GM21723 (cell line): Measurements from ENCODE around the gene VPS13D.

ENCODE experiments used
- ATAC-seq: cut with Tn5 transposase; IDR thresholded peaks from one replicate; pipeline ENCODE4 v1.9.1; 2021; ENCODE audit warnings: mild to moderate bottlenecking, moderate library complexity; ENCODE audit not compliant: unreplicated experiment

VPS13D gene

DNA sequence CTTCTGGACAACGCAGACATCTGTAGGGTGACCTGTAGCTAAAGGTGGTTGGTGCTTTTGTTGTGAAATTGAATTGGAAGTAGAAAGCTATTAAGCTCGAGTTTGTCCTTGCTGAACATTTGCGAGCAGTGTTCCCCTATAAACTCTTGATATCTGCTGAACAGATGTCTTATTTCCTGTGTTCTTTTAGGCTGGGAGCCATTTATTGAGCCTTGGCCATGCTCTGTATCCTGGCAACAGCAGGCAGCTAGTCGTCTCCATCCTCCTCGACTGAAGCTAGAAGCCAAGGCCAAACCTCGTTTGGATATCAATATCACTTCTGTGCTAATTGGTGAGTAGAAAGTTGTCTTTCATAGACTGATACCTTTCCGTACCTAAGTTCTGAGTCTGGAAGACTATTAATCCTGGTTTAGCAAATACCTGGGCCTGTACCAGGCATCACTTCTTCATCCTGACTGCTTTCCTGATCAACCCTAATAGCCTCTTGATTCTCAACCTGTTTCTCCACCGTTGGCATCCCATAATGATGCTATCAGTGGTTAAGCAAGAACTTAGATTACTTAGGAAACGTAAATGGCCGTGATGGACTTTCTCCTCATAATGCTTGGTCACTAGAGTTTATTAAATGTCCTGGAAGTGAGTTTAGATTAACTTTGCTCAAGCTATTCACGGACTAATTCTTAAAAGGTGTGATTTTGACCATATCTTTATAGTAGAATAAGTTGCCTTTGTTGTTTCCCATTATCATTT is 103.4 kb downstream of the VPS13D start:
- ATAC-seq: no peak

DNA sequence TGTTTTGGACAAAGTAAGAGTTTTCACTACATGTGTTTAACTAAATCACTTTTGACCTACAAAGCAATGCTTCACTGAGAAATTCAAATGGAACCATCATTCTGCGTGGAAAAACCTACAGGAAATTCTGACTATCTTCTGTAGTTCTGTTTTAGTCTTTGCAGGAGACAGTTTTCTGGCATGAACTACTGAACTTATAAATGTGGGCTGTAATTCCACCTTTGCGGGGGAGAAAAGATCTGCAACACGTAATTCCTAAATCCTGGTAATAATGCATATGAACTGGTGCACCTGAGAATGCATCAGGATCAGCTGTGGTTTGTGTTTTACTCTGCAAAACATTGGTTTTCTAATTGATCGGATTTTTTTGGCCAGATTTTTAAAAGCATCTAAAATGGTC is 106.0 kb downstream of the VPS13D start:
- no peak for ATAC-seq

DNA sequence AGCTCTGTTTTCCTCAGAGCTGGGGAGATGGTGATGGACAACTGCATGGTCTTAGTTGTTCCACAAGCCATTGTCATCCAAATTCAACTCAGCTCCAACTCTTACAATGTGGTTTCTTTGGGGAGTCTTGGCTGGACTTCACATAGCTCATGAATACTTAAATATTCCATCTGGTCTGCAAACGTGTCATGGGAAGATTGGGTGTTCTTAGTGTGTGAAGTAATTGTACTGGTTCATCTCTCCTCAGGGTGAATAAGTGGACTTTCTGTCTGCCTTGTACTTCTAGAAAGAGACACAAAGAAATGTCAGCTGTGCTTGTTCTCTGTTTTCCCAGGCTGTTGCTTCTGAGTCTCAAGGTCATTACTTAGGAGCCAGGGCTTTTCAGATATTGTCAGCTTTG is 106.6 kb downstream of the VPS13D start:
- ATAC-seq: no peak

DNA sequence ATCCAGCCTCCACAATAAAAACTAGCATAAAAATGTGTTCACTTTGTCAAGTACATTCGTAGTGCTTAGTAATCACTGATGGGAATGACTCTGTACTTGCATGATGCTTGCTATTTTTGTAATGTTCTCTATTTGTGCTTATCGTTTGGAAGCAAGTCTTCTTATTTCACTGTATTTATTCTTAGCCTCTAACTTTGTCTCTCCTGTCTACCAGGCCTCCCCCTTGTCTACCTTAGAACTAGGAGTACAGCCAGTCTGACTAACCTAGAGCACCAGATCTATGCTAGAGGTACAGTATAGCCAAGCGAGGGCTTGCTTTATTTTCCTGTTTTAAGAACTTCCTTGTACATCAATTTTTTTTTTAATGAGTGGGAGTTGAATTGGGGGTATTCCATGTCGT is 108.2 kb downstream of the VPS13D start:
- ATAC-seq: no peak

DNA sequence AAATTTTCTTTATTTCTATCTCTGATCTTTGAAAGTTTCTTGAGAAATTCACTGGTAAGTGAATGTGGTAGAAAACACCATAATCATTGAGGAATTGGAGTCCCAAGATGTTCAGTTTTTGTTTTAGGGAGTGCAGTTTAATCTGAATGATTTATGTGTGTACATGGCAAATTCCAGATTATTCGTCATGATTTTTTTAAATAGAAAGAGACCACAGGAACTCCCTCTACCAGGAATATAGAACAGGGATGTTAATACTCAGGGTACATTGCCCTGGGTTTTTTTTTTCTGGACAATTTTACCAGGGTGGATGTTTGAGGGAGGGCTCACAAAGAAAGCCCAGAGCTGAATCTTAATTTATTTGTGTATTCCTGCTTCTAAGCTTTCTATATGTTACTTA is 109.0 kb downstream of the VPS13D start:
- ATAC-seq: no peak

DNA sequence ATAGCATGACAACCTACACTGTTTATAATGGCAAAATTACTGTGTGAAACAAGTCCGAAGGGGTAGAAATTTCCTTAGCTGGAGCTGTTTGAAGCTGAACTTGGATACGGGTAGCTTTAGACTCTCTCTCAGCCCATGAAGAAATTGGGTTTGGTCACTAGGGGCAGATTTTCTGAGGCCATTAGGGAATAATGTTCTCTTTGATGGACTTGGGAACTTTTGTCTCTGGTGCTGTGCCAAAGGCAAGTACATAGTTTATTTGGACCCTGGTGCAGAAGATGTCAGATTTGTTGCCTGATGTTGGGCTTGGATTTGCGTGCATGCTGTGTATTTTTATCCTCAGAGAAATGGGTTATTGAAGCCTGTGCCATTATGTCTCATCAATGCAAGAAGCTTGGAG is 109.6 kb downstream of the VPS13D start:
- no peak for ATAC-seq

DNA sequence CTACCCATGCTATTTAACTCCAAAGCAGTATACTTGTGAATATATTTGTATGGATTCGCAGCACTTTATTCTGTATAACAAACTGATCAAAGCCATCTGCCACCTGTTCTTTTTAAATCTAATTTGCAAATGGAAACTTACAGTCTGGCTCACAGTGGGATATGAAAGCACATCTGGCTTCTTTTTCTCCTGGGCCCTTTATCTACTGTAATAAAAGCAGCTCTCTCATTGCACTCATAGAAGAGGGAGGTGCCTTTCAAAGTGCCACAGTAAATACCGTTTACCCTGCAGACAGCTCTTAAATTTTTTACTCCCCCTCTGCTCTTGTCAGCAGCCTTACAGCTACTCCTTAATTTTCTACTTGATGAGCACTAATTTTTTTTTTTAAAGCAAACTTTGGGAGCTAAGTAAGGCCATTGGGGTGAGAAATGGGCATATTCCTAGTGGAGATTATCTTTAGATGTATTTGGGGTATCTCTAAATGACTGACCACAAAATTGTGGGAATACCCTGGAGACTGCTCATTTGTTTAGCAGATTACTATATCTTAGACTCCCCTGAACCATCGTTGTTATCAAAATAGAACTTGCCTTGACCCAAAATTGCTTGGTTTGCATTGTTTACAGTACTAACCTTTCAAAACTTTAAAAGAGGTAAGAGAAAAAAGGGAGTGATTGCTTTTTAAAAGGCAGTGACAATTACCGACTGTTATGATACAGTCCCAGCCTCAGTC is 110.1 kb downstream of the VPS13D start:
- ATAC-seq: no peak

DNA sequence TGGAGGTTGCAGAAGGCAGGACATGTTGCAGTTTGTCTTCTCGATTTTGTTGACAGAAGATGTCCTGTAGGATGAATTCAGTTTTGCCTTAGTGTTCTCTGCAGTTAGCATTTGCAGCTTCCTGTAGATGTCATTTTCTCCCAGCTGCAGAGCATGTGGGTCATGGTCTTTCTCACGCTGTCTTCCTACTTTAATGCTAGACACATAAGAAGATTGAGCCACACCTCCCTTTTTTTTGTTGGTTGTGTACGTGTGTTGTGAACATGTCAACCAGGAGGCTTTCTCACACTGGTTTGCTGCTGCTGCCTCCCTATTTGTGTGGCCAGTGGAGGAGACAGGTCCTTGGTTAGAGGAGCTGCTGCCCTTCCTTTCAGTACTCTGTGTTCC is 110.7 kb downstream of the VPS13D start:
- no peak for ATAC-seq

DNA sequence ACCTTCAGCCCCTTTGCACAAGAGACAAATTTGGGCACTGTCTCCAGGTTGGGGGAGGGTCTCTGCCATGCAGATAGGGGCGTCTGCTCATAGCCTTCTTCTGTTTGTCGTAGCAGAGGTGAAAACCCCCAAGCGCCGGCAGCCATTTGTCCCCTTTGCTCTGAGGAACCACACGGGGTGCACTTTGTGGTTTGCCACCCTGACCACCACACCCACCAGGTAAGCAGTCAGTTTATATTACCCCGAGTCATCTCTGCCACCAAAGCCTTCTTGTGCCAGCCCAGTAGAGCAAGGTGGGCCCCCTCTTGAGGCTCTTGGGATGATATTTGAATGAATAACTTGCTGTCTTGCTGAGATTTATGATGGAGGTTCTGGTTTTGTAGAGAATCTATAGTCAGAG is 111.8 kb downstream of the VPS13D start:
- no peak for ATAC-seq

DNA sequence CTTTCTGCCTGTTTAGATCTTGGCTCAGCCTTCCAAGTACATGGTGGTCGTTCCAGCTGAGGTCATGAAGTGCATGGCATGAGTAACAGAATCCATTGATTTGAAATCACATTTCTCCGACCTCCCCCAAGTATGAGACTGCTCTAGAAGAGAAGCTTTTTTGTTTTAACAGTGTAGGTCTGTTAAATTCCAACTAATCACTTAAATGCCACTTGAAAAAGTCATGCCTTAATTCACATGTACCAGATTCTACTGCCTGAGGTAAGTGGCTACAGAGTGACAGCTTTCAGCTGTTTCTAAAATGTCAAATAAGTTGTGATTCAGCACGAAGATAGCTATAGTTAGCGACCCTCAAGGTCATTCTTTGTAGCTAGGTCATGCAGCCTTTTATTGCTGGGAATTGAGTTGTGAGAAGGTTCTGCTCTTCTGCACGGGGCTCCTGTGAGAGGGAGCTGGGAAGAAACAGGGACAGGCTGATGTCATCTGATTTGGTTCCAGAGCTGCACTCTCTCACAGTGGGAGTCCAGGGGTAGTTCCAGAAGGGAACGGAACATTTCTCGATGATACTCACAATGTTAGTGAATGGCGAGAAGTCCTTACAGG is 112.7 kb downstream of the VPS13D start:
- ATAC-seq: no peak

DNA sequence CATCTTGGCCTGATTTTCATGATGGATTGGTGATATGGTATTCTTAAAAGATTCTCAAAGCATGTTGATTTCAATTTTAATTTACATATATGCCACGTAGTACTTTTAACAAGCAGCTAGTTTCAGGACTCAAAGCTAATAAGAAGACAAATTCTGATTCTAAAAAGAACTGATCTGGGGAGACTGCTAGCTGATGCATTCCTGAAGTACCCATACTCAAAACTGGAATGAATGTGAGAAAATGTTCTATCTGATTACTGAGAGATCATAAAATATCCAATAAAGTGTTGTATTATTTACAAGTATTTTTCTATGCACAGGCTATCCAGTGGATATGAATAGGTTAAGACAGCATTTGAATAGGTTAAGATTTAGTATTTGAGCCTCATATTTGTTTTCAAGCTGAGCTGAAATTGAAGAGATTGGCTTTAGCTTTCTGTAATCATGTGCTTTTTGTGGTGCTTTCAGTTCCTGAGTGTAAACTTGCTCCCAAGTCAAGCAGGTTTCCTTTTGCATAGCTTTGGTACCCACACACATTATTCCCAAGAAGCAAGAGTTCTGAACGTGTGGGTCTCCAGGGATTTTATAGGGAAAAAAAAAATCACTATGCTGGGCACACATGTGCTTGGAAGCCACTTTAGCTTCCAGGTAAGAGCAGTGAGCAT is 114.1 kb downstream of the VPS13D start:
- ATAC-seq: no peak

DNA sequence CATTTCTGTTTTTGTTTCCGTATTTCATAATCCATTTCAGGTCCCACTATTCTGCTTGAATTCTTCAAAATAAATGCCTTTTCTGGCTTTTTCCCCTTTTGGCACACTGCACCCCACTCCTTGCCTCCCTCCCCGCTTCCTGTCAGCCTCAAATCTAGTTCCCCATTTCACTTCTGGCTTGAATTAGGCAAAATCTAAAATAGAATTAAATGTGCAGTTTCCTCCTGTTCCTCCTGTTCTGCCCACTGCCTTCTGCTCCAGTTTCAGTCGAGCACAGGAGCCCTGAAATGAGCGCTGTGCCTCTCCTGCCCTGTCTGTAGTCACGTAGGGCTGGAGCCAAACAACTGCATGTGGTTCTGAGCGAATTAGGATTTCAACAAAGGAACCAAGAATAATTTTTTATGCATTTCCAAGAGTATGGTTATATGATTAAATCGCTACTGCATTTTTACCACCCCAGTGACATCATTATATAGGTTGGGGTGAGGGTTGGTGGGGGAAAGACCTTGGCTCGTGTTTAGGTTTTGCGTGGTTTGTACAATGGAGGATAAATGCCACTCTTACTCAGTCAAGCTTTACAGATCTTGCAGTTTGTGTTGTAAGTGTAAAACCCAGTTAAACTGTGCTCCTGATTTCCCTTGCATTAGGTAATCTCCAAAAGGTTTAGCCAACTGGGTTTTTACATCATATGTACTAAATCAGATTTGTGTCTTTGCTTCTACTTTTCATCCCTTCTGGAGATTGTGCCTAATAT is 114.9 kb downstream of the VPS13D start:
- no peak for ATAC-seq

DNA sequence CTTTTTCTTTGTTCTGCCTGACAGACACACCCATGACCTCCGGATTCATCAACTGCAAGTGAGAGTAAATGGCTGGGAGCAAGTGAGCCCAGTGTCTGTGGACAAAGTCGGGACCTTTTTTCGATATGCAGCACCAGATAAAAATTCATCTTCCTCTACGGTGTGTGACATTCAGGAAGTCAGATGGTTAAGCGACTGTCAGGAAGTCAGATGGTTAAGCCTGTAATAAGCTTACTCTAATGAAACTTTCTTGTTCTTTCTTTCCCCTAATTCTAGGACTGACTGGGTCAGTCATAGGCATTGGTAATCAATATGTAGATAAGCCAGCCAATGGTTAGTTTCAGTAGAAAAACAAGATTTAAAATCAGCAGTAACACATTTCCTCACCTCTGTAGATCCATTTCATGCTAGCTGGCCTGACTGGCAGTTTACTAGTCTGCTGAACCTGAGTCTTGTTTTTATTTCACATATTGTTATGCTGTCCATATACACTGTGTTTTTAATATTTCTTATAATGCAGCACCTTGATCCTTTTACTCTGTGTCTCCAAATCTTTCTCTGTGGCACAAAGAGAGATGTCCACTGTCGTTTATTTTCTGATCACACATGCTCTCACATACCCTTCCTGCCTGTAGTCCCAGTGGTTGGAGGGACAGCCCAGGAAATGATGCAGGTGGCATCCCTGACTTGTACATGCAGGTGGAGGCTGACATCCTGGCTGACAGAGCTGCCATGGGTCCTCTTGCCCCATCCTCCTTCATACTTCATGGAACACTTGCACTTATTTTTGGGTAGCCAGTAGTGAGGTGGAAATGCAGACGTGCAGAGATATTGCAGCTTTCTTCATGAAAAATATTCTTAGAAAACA is 115.8 kb downstream of the VPS13D start:
- no peak for ATAC-seq

DNA sequence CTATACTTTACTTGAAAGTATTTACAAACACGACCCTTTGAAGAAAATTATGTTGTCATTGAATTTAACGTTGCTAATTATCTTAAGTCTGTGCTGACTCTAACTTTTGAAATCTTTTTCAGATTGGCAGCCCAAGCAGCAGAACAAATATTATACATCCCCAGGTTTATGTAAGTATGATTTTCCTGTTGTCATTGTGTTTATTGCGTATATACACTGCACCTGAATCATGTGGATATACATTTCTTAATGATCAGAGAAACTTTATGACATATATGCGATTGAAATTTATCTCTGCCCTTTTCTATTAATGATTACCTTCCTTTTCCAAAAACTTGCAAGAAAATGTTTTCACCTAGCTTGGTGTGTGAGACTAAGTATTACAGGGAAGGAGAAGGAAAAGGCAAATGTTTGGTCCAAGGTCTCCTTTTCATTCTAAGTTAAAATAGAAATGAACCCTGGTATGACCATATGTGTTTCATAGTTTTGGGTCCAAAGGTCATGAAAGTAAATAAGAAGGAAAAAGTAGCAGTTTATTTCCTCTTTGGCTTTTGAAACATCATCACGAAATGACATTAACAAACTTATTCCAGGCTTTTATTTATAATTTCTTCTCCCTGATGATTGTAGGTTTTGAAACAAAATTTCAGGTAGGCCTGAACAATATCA is 116.8 kb downstream of the VPS13D start:
- ATAC-seq: no peak

DNA sequence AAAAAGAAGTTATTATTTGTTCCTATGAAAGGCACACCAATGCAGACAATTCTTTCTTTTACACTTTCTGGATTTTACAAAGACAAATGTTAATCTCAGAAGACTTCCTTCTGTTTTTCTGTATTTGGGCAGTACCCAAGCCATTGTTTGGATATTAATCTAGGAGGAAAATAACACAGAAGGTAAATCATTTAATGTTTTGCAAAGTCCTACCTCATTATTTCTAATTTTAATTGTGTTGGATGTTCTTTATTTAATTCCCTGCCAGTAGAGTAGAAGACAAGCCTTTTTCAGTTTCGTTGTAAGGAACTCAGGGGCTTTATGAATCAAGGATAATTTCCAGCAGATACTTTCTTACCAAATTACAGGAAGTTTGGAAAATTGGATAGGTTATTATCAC is 118.3 kb downstream of the VPS13D start:
- no peak for ATAC-seq

DNA sequence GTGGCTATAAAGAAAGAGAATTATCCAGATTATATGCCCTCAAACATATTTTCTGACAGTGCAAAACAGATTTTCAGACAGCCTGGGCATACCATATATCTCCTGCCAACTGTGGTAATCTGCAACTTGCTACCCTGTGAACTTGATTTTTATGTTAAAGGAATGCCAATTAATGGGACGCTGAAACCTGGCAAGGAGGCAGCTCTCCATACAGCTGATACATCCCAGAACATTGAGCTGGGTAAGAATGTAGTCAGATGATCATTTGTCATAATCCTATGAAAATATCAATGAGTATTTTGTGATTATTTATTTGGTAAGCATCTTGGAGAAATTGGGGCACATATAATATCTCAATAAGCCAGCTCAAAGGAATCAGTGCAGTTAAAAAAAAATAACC is 124.2 kb downstream of the VPS13D start:
- ATAC-seq: no peak

DNA sequence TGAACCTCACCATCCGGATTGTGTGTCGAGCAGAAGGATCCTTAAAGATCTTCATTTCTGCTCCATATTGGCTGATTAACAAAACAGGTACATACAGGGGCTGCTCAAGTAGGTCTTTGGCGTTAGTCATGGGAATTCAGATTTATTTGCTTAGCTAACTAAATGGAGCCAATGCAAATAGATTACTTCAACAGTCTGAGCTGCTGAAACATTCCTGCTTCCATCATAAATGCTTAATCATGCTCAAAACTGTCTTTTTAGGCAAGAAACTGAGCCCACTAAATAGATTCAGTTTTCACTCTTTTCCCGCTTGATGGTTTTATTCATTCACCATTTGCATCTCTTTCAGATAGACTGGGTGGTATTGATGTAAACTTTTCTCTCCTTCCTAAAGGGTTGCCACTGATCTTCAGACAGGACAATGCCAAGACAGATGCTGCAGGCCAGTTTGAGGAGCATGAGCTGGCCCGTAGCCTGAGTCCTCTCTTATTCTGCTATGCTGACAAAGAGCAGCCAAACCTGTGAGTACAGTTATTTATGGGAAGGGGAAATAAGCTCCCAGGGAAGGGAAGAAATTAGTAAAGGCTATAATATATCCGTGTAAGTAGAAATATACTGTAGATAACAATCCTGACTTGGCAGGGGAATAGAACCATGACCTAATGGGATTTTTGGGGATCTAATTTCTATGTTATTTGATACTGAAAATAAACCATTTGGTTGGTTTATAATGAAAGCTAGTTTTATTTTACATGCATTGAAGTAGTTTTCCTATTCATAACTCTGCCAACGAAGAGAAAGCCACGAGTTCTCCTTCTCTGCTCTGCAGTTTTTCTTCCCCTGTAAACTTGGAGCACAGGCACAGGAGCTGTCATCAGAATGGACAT is 126.4 kb downstream of the VPS13D start:
- no peak for ATAC-seq

DNA sequence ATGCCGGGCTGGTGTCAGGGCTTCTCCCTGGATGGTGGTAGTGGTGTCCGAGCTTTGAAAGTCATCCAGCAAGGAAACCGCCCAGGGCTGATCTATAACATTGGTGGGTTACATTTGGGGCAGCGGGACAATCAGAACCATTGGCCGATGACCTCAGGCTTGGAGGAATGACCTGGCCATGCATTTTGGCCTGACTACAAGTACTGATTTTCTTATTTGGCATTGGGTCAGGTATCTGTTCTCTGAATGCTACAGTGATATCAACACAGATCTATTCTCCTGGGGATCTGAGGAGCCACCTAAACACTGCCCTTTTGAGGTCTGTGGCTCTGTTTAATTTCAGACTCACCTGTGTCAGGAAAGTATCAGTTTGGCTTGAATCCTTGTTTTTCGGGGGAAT is 128.7 kb downstream of the VPS13D start:
- ATAC-seq: no peak
